Stimulated activated CD4-positive, alpha-beta T cell treated with anti-CD3 and anti-CD28 coated beads, Interleukin-4, amount 100 ng/mL, for 48 hours (primary cell): Measurements from ENCODE around the gene L1TD1.
"Not testable (repeated sequence)": the region's sequence is repeated elsewhere in the genome, so short reads cannot be mapped to it uniquely, and the experiment has no call there.

Experiments used
- DNase-seq, 2 donors: peaks; one replicate each; pipeline ENCODE4 v3.0.0-alpha.2; 2020; ENCODE audit warnings: low read depth in 2 of 2

Gene L1TD1

GRCh38 chr1:62234688-62235087 is 40.0 kb downstream of the L1TD1 start:
- no peak for DNase-seq

GRCh38 chr1:62235576-62235975 is 40.9 kb downstream of the L1TD1 start:
- DNase-seq = no peak

- no peak for DNase-seq
Observed at GRCh38 chr1:62237361-62237760, 42.7 kb downstream of the L1TD1 start.

- DNase-seq = no peak
Observed at GRCh38 chr1:62237950-62238374, 43.3 kb downstream of the L1TD1 start.

- no peak for DNase-seq
Observed at GRCh38 chr1:62238507-62238906, 43.9 kb downstream of the L1TD1 start.

- DNase-seq = not testable (repeated sequence)
Observed at GRCh38 chr1:62239652-62240403, 45.2 kb downstream of the L1TD1 start.

GRCh38 chr1:62240651-62241370 is 46.2 kb downstream of the L1TD1 start:
- no peak for DNase-seq

GRCh38 chr1:62241371-62242131 is 46.9 kb downstream of the L1TD1 start:
- DNase-seq = no peak

- not testable (repeated sequence) for DNase-seq
Observed at GRCh38 chr1:62244380-62244779, 49.7 kb downstream of the L1TD1 start.

GRCh38 chr1:62245201-62245600 is 50.6 kb downstream of the L1TD1 start:
- no peak for DNase-seq

GRCh38 chr1:62247391-62248168 is 52.9 kb downstream of the L1TD1 start:
- DNase-seq = no peak

- DNase-seq = no peak
Observed at GRCh38 chr1:62250126-62250726, 55.6 kb downstream of the L1TD1 start.

- DNase-seq = no peak
Observed at GRCh38 chr1:62259551-62259950, 64.9 kb downstream of the L1TD1 start.

- DNase-seq = no peak
Observed at GRCh38 chr1:62260688-62261087, 66.0 kb downstream of the L1TD1 start.
